Fibroblast of villous mesenchyme (primary cell): Measurements from ENCODE around the gene GPC4. TPM values are rescaled to one million over a fixed set of nuclear protein-coding genes. Genes with fewer than 3 reads are reported as not detected.

Source experiments
- DNase-seq: peaks from one replicate; pipeline ENCODE4 v3.0.0-alpha.2; 2010; ENCODE audit warnings: low read depth
- H3K4me3 ChIP-seq: 2 replicates; pipeline ENCODE4 v1.5.1; 2011; ENCODE audit warnings: low read depth, mild to moderate bottlenecking, low read length
- total RNA-seq: library from RNA; depleted of rRNA; stranded (reverse); fragments of >200 nt; gene quantifications from 2 replicates; pipeline ENCODE4 v1.2.3, GENCODE V29; 2012
- TF ChIP-seq, protein P1 (sequence below): IDR thresholded peaks from 2 replicates; pipeline ENCODE4 v1.5.1; 2012; ENCODE audit warnings: low read depth, mild to moderate bottlenecking, low read length; ENCODE audit not compliant: insufficient read depth

GPC4 gene
- total RNA-seq, 1 donor, result 0.86 TPM

DNA sequence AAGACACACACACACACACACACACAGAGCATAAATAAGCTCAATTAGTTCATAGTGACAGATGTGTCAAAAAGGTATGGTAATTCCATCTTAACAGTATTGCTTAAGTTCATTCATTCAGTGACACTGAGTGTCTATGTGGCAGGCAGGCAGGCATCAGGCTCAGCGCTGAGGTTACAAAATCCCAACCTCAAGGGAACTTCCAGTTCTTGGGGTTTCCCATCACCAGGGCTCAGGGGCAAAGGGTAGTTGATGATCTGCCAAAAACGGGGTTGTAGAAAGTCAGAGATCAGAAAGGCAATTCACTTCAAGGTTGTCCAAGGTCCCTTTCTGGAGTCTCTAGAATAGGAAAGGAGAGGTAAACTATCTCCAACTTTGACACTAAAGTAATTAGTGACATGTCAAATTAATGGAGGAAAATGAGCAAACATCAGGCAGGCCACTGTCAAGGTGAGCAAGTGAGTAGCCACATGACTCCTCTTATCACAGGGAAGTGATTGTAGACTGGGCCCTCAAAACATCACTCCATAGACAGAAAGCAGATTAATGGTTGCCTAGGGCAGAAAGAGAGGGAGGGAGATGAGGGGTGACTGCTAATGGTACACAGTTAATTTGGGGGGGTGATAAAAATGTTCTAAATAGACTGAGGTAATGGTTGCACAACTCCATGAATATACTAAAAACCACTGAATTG is 41.8 kb downstream of the GPC4 start:
- TF ChIP-seq, protein P1, sequence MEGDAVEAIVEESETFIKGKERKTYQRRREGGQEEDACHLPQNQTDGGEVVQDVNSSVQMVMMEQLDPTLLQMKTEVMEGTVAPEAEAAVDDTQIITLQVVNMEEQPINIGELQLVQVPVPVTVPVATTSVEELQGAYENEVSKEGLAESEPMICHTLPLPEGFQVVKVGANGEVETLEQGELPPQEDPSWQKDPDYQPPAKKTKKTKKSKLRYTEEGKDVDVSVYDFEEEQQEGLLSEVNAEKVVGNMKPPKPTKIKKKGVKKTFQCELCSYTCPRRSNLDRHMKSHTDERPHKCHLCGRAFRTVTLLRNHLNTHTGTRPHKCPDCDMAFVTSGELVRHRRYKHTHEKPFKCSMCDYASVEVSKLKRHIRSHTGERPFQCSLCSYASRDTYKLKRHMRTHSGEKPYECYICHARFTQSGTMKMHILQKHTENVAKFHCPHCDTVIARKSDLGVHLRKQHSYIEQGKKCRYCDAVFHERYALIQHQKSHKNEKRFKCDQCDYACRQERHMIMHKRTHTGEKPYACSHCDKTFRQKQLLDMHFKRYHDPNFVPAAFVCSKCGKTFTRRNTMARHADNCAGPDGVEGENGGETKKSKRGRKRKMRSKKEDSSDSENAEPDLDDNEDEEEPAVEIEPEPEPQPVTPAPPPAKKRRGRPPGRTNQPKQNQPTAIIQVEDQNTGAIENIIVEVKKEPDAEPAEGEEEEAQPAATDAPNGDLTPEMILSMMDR, result no peak
- H3K4me3 ChIP-seq, result no peak overlapping the region
- DNase-seq, result no peak

DNA sequence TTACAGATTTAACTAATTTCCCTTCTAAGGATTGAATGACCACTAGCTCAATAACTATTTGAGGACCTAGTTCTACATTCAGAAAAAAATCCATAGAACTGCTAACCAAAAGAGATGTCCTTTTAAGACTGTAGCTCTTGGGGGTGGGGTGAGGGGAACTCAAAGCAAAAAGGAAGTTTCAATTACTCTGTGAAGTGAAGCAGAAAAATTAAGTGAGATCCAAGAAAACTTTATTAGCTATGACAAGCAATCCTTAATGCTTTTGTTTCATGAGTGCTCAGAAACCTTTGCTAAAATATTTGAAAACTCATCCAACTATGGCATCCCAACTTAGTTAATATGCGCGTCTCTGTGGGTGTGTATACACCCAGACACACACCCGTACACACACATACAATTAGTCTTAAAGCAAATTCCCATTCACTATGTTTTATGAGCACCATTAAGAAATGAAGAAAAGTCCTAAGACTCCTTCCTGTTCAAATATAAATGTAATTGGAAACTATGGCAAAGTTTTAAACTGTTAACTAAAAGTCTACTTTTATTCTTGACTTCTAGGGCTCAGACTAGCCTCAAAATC is 44.5 kb downstream of the GPC4 start:
- TF ChIP-seq, protein P1, result no peak
- no peak for DNase-seq

DNA sequence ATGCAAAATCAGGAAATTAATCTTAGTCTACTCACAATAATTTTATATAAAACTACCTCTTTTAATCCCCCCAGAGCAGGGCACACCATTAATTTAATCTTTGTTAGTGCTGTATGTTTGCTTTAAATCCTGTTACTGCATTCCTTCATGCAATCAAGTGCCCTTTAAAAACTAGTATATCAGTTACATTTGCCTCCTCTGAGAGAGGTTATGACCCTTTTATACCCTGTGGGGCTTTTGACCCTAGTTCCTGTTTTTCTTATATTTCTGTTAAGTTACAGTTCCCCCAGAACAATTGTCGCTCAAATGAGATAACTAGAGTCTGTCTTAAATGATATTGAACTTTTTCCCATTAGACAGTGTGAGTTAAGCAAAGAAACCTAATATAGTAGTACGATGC is 46.2 kb downstream of the GPC4 start:
- no peak for DNase-seq
- TF ChIP-seq, protein P1, result no peak
- no peak overlapping the region for H3K4me3 ChIP-seq

More for the DNA sequence above, 44.5 kb downstream of the GPC4 start:
- no peak overlapping the region for H3K4me3 ChIP-seq

DNA sequence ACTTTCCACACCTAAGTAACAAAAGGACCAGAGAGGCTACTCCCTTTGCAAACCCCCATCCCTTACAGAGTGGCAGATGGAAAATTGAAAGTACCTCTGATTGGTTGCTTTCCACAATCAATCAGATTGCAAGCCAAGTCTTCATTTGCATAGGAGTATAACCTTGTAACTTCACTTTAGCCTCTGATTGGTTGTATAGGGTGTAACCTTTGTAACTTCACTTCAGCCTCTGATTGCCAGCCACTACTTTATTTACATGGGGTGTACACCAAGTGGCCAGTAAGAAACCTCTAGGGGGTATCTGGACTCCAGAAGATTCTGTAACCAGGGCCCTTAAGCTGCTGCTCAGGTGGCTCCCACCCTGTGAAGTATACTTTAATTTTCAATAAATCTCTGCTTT is 48.6 kb downstream of the GPC4 start:
- H3K4me3 ChIP-seq, result no peak overlapping the region
- DNase-seq, result no peak

DNA sequence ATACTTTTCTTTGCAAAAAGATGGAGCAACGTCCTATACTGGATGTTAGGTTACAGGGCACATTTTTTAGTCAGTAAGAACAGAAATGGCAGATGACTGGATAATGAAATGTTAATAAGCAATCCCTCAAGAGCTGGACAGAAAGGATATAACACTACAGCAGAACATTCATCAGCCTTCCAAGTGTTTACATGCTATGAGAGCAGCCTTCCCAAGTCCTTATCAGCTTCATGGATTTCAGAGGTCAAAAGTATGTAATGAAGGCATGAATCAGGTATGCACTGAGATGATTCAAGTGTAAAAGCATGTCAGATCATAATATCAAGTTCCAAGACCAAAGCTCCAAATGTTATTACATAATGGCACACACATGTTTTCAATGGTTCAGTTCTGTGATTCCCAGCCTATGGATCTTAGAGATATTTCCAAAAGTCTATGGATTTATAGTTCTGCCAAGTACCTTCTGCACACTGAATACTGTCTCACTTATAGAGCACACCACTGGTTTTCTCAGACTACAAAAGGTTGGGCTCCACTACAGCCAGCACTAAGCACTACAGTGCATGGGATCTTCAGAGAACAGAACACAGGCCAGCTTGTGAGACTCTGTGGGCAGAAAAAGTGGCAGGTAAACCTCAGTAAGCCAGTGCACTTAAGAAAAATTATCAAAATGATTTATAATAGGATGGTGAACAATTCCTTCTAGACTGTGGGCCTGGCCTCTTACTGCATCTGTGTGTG is 49.2 kb downstream of the GPC4 start:
- DNase-seq, result no peak
- H3K4me3 ChIP-seq, result no peak overlapping the region
- TF ChIP-seq, protein P1, result no peak

More for the DNA sequence above, 48.6 kb downstream of the GPC4 start:
- TF ChIP-seq, protein P1, result no peak

DNA sequence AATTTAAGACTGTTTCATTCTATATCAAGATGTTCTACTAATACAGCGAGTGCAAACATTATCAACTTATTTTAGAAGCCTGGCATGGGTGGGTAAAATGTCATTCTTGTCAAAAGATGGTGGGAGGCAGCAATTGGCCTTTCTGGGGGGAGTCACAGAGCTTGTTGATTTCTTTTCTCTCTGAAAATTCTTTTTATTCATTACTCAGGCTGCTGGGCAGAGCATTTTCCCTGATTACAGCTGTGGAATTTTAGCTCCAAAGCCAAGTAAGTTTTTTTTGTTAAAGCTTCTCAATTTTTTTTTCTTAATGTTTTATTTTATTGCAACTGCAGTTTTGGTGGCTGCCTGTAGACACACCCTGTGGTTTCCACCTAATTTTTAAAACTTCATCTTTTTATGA is 50.4 kb downstream of the GPC4 start:
- no peak overlapping the region for H3K4me3 ChIP-seq
- DNase-seq, result no peak
- TF ChIP-seq, protein P1, result no peak
